ENCODE results near the gene UQCRQ. TPM values are rescaled to one million over a fixed set of nuclear protein-coding genes. Genes with fewer than 3 reads are reported as not detected.

UQCRQ gene
- total RNA-seq, 4 donors from 2014 or later: 273 to 566 (median 326) TPM

DNA sequence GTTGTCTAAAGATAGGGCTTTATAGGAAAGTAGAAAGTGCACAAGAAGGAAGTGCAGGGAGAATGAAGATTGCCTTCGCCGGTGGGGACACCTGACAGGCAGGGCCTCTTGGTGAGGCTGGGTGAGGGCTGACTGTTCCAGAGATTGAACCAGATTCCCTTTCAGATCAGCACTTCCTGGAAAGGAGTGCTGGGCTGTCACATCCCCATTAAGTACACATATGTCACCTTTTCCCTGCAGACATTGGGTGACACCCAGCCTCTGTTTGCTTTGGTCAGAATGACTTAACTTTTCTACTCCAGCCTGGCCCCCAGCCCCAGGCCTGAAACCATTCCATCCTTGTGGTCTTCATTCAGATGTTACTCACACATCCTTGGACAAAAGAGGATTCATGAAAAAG lies 28.6 kb upstream of the UQCRQ start:
- no peaks in the 10 kb centered on the region for H3K27me3 ChIP-seq
- H3K36me3 ChIP-seq: no peaks in the 10 kb centered on the region
- H3K9me3 ChIP-seq: no peaks in the 10 kb centered on the region
- ATAC-seq (no peak), DNase-seq (no peak)
- in situ Hi-C loops (cut with MboI; ENCODE audit: low sequenced_read_pairs in 4 of 4): no loop called here
- TF ChIP-seq, protein P1, sequence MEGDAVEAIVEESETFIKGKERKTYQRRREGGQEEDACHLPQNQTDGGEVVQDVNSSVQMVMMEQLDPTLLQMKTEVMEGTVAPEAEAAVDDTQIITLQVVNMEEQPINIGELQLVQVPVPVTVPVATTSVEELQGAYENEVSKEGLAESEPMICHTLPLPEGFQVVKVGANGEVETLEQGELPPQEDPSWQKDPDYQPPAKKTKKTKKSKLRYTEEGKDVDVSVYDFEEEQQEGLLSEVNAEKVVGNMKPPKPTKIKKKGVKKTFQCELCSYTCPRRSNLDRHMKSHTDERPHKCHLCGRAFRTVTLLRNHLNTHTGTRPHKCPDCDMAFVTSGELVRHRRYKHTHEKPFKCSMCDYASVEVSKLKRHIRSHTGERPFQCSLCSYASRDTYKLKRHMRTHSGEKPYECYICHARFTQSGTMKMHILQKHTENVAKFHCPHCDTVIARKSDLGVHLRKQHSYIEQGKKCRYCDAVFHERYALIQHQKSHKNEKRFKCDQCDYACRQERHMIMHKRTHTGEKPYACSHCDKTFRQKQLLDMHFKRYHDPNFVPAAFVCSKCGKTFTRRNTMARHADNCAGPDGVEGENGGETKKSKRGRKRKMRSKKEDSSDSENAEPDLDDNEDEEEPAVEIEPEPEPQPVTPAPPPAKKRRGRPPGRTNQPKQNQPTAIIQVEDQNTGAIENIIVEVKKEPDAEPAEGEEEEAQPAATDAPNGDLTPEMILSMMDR (IDR thresholded peaks at IDR 0.05 in 4 of 5, conservative IDR thresholded peaks at IDR 0.05 in 1 of 5): no peak
- intact Hi-C loops (cut with DNase I; ENCODE audit: low total_unique reads): no loop called here
- H3K4me3 ChIP-seq: no peak overlapping the region
- H3K4me1 ChIP-seq: no peaks in the 10 kb centered on the region
- no peak overlapping the region for H3K27ac ChIP-seq

DNA sequence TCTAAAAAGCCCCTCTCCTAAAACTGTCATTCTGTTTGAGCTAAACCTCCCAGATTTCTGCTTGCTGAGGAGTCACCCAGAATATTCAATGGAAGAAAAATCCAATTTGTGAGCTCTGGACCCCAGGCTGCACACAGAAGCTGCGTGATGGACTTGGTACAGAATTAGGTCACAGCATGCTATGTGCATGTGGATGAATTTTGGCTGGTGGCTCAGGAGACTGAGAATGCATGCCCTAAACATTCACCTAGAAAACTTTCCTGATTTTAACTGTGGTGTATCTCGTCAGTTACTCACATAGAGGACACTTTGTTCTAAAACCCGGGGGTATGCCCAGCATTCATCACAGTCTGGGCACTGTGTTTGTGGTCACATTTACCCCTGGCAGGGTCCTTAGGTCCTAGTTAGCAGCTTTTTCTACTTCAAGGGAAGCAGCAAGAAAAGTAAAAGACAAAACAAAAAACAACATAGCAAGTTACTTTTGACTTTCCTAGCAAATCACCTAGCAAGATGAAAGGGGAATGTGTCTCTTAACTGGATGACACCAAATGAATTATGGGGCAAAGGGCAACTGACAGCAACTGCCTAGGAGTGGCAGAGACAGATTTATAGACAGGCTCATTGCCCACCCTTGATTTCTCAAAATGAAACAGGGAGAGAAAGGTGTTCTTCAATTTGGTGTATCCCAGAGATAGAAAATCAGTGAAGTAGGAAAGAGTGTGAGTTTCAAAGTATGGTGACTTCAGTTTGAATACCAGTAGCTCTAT lies 27.7 kb upstream of the UQCRQ start:
- TF ChIP-seq, protein P1 (IDR thresholded peaks at IDR 0.05 in 4 of 5, conservative IDR thresholded peaks at IDR 0.05 in 1 of 5): no peak
- no peak for TF ChIP-seq POLR2A (IDR thresholded peaks at IDR 0.05)
- DNase-seq: no peak
- H3K27ac ChIP-seq: no peak overlapping the region
- no peaks in the 10 kb centered on the region for H3K4me1 ChIP-seq
- no peaks in the 10 kb centered on the region for H3K36me3 ChIP-seq
- no peak overlapping the region for H3K4me3 ChIP-seq
- in situ Hi-C loops (cut with MboI; ENCODE audit: low sequenced_read_pairs in 4 of 4): no loop called here
- ATAC-seq: no peak
- intact Hi-C loops (cut with DNase I; ENCODE audit: low total_unique reads): no loop called here
- H3K9me3 ChIP-seq: no peaks in the 10 kb centered on the region
- H3K27me3 ChIP-seq: no peaks in the 10 kb centered on the region

DNA sequence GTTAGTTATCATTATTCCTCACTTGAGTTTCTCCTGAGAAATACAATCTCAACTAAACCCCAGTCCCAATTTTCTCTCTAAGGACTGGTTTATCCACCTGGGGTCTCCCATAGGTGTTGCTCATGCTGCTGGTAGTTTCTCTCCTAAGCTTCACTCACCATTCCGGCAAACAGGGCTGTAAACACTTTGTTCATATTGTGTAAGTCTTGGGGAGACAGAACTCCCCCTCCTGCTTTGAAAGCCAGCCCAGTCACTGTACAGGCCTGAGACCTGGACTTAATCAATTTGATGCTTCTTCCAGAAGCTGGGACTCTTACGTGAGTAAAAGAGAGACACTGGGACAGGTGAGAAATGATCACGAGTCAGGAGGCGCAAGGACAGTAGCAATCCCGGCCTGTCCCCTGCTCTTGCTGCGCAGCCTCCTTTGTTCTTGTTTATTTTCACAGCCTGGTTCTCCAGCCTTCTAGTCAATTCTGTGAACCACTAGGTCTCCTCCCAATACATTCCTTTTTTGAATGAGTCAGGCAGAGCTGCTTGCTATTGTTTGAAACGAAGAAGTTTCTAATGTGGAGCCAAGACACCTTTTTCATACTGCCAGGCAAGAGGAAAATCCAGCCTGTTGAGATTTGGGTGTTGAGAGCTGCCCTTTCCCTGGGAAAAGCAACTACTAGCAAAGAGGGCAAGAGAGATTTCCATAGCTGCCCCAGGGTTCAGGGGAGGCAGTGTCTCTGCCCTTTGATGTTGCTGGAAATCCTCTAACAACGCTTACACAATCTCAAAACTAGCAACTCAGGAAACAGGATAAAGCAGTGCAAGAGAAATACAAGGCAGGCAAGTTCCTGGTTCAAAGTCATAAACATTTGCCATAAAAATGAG lies 26.8 kb upstream of the UQCRQ start:
- Histone ChIP-seq H3K4me3 (no peak overlapping the region), H3K27ac (peak overlapping the region; percentile 9 to 48 (median 36)), H3K4me1 (no peaks in the 10 kb centered on the region), H3K9me3 (no peaks in the 10 kb centered on the region), H3K27me3 (no peaks in the 10 kb centered on the region), H3K36me3 (no peaks in the 10 kb centered on the region)
- intact Hi-C loops (cut with DNase I; ENCODE audit: low total_unique reads) (no loop called here), in situ Hi-C loops (cut with MboI; ENCODE audit: low sequenced_read_pairs in 4 of 4) (no loop called here)
- DNase-seq (no peak), ATAC-seq (no peak)
- TF ChIP-seq POLR2A (IDR thresholded peaks at IDR 0.05): no peak
- TF ChIP-seq, protein P1 (IDR thresholded peaks at IDR 0.05 in 4 of 5, conservative IDR thresholded peaks at IDR 0.05 in 1 of 5): no peak

DNA sequence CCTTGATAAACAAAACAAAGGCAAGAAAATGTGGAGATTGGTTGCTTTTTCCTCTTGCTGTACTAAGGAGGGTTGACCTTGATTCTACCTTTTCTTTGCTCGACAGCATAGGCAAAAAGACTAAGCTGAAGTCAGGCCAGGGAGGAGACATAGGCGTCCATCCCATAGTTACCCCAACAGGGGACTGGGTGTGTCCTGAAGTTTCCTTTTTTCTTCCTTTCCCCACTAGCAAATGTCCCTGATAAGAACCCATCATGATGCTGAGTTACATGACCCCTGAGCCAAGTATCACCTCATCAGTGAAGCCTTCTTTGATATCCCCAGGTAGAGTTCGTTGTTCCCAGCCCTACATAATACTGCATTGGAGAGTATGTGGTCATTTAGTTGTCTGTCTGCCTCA lies 26.1 kb upstream of the UQCRQ start:
- H3K4me1 ChIP-seq: no peaks in the 10 kb centered on the region
- DNase-seq: no peak
- no peaks in the 10 kb centered on the region for H3K36me3 ChIP-seq
- H3K27me3 ChIP-seq: no peaks in the 10 kb centered on the region
- no peak overlapping the region for H3K4me3 ChIP-seq
- TF ChIP-seq, protein P1 (IDR thresholded peaks at IDR 0.05 in 4 of 5, conservative IDR thresholded peaks at IDR 0.05 in 1 of 5): no peak
- TF ChIP-seq POLR2A (IDR thresholded peaks at IDR 0.05): no peak
- no peaks in the 10 kb centered on the region for H3K9me3 ChIP-seq
- peak overlapping the region in 1 of 4 donors; percentile 18 for H3K27ac ChIP-seq
- intact Hi-C loops (cut with DNase I; ENCODE audit: low total_unique reads) (no loop called here), in situ Hi-C loops (cut with MboI; ENCODE audit: low sequenced_read_pairs in 4 of 4) (no loop called here)
- ATAC-seq: no peak
